CD4-positive, alpha-beta T cell treated with Interleukin-2 at 100 ng/mL for 4 hours (primary cell): ENCODE measurements around the gene NOD1.

Experiments
- DNase-seq: peaks from one replicate; pipeline ENCODE4 v3.0.0-alpha.2; 2020; ENCODE audit warnings: low spot score

NOD1 gene

GRCh38 chr7:30470771-30471170 is 7.8 kb downstream of the NOD1 start:
- DNase-seq = no peak

DNA sequence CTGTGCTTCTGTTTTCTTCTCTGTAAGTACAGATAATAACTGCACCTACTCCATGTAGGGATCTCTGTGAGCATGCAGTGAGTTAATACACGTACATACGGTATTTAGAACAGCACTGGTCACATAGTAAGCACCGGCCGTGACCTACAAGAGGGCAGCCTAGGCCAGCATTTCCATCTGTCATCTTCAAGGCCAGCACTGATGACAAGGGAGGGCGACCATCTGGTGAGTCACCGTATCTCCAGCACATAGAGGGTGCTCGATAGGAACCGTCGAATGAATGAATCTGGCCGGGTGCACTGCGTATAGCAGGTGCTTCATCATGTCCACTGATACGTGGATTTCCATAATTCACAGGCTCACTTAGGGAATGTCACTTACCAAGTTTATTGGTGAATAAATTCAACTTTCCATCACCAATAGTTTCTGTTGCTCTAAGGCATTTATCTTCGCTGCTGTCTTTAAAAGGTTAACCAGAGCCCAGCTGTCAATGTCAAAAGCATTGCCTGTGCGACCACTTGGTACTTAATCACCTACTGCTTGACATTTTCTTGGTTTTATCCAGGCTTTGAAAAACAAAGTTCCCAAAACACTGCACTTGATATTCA is 8.3 kb downstream of the NOD1 start:
- DNase-seq = no peak

- DNase-seq = no peak
Measured at GRCh38 chr7:30469303-30469702, 9.3 kb downstream of the NOD1 start.

DNA sequence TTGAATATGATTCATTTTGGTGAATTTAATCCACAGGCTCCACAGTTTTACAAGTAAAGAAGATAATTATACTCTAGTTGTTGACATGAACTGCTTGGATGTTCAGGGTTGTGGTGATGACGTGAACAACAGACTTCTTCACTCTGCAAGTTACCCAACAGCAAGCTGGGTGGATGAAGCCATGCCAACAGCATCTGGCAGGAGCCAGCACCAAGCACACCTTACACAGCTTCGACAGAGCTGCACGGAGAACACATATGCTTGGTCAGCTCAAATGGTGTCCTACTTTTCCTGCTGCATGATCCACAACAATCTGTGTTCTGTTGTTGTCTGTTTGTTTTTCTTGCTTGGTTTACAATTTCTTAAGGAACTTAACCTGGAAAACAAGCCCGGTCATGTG is 9.8 kb downstream of the NOD1 start:
- no peak for DNase-seq

GRCh38 chr7:30468041-30468440 is 10.5 kb downstream of the NOD1 start:
- no peak for DNase-seq

DNA sequence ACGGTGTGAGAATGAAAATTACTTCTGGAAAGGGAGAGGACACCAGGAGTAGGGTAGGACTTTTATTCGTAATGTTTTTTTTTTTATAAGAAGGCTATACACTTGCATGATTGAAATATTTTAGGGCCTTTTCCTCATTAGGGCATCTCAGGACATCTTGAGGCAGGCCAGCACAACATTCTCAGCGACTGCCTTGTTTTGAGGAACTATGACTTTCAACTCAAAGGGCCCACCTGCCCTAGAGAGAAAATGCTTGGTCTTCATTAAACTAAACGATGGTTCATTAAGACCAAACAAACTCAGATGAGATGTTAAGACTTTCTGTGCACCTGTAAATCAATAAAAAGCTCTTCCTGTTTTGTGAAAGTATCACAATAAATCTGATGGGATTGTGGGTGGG is 11.3 kb downstream of the NOD1 start:
- no peak for DNase-seq

- DNase-seq = no peak
Measured at GRCh38 chr7:30466266-30466665, 12.3 kb downstream of the NOD1 start.

- no peak for DNase-seq
Measured at GRCh38 chr7:30465811-30466180, 12.8 kb downstream of the NOD1 start.

GRCh38 chr7:30465046-30465810 is 13.4 kb downstream of the NOD1 start:
- DNase-seq = no peak

GRCh38 chr7:30464231-30464671 is 14.3 kb downstream of the NOD1 start:
- DNase-seq = no peak

- DNase-seq = no peak
Measured at GRCh38 chr7:30463405-30464145, 15.0 kb downstream of the NOD1 start.

DNA sequence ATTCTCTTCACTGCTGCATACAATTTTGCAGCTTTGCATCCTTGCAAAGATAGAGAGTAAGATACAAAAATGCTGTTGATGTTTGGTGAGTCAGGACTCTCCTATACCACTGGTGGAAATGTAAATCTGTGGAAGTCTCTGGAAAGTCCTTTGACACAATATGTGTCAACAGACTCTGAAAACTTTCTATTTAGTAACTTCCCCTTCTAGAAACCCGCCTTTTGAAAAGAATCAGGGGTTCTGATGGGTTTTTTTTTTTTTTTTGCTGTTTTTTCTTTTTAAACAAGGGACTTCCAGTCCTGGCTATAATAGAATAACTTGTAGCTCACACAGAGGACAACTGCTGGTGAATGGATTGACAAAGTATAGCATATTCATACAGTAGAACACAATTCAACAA is 16.4 kb downstream of the NOD1 start:
- DNase-seq = no peak

DNA sequence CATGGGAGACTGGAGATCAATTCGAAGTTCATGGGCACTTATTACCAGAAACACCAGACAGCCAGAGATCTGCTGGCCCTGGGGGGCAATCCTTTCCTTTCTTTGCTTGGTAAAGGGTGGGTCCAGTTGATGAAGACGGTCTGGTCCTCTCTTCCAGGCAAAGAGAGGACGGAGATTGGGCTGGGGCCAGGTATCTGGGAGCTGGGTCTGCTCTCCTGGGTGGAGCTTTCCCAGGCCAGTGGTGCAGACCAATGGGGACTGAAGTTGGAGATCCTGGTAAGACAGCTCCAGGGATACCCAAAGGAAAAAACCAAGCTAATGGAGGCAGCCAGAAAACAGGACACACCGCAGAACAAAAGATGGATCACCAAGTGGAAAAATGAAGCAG is 18.3 kb downstream of the NOD1 start:
- no peak for DNase-seq

GRCh38 chr7:30459591-30460245 is 18.9 kb downstream of the NOD1 start:
- no peak for DNase-seq

DNA sequence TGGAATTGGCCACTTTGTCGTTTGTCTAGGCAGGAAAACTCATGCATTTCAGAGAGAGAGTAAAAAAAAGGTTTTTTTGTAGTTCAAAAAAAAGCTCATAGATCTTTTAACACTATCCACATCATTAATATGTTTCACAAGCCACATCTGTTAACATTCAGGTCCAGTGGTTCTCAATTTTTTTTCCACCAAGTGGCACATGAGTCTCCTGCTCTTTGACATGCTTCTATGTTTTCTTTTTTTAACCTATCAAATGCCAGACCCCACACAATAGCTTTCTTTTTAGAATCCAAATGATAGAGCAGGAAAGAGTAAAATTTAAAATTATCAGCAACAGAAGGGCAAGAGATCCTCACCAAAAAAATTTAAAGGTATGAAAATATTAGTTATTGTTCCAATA is 20.3 kb downstream of the NOD1 start:
- DNase-seq = no peak

DNA sequence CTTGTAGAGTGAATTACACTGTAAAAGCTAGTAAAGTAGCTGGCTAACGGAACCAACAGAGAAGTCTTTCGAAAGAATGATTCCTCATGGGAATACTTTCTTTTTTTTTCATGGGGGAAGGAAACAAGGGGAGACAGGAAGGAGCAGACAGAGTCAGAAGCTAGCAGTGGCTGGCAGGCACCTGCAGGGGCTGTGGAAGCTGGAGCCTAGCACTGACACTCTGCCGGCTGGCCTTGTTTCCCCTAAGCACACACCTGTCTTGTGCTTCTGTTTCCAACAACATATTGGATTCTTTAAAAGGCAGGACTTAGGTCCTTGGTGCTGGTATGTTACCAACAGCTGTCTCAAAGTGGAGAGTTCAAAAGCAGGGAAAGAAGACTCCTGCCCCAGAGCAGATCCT is 24.7 kb downstream of the NOD1 start:
- no peak for DNase-seq

DNA sequence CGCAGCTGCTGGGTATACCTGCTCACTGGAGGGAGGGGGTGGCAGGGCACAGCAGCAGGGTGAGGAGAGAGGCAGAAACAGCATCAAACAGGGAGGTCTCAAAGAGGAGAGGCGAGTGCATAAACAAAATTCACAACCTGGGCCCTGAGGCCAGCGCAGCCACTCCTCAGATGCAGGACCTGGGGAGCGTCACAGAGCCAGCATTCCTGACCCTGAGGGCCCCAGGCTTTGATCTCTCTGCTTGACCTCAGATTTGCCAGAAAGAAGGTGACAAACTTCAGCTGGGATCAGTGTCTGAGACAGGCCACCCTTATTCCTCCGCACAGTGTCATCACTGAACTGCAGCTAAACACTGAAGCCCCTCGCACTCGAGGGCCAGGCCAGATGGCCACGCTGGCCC is 25.6 kb downstream of the NOD1 start:
- DNase-seq = no peak

GRCh38 chr7:30452280-30452930 is 26.2 kb downstream of the NOD1 start:
- DNase-seq = no peak

DNA sequence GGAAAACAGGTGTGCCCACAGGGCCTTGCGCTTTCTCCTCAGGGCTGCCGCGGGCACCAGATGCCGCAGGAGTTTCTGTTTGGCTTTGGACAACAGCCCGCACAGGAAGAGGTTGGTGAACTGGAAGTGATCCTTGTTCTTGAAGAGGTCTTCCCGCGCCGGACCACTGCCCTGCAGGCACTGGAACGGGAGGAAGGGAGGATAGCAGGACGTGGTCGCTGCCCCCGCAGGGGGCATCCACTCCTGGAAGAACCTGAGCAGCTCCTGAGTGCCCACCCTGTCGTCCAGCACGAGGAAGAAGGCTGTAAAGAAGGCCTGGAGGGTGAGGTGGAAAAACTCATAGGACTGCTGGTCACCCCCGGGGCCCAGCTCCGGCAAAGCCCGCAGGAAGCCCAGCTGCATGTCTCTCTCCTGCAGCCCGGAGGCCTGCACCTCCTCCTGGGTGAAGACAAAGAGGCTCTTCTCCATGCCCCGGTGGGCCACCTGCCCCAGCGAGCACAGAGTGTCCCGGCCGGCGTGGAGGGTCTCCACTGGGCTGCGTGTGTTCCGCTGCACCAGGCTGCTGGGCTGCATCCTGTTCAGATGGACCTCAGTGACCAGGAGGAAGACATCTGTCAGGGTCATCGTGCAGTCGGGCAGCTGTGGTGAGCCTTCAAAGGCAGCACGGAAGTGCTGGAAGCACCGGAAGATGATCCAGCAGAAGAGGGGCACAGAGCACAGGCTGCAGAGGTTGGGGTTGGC is 26.9 kb downstream of the NOD1 start:
- DNase-seq = no peak

GRCh38 chr7:30450983-30451497 is 27.5 kb downstream of the NOD1 start:
- no peak for DNase-seq

DNA sequence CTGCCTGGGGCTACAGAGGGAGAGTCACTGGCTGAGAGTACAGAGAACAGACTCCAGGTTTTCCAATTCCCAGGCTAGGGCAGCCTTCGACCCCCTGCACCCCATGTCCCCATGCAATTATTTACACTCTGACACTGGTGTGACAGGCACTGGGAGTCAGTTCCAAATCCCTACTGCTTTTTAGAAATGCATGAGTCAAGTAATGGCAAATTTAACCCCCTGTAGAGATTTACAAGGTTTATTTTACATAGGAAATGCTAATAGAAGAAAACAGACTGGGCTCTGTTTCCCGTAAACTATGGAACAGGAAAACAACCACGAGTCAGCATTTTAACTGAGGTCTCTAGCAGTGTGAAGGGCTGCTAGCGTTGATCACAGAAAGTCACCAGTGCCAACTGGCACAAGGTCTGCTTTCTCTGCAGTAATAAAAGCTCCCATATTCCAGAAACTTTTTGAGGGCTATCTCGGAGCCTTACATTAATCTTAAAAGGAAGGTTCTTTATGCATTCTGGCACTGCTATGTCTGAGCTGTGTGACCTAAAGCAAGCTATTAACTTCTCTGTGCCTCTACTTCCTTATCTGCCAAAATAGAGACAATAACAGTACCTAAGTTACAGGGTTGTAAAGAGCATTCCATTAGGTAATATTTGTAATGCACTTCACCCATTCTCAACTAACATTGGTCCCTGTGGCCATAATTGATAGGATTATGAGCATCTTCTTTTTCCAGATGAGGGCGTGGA is 28.2 kb downstream of the NOD1 start:
- no peak for DNase-seq
